ENCODE results near the gene LHPP. TPM values are rescaled to one million over a fixed set of nuclear protein-coding genes. Genes with fewer than 3 reads are reported as not detected.

LHPP gene
- total and polyA plus RNA-seq, 2 experiments from 2014 or later, result 27.4 to 40.2 TPM

DNA sequence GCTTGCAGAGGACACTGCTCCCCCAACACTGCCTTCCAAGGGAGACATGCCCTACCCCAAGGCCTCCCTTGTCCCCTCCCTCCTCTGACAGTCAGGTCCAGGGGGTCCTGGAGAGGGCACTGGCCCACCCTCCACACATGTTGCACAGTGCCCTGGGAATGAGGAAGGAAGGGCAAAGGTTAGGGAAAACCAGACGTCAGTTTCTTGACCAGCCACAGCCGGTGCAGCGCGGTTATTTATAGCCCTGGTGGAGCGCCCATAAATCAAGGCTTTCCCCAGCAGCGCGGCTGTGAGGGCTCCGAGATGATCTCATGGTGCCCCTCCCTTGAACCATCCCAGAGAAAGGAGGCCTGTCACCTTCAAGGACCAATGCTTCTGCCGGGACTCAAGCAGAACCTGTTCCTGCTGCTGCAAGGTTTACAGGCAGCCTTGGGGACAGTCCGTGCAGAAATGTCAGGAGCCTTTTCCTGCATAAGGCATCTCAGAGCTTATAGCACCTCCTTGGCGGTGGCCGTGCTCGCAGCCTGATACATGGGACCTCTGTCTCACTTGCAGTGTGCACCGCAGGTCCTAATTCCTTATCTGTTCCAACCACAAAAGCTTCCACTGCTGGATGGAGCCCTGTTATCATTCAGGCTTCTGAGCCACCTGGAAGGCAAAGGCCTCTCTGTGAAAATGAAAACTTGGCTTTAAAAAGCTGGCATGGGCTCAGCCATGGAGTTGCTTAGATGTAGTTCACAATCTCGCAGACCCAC lies 127.3 kb downstream of the LHPP start:
- Histone ChIP-seq H3K79me2 (replicated peaks; ENCODE audit: insufficient read depth) (no peaks in the 10 kb centered on the region), H4K20me1 (replicated peaks; ENCODE audit: insufficient read depth) (no peaks in the 10 kb centered on the region), H3K9me2 (ENCODE audit: insufficient read depth) (no peaks in the 10 kb centered on the region), H2AFZ (no peak overlapping the region), H3K4me1 (ENCODE audit: insufficient read depth) (no peaks in the 10 kb centered on the region), H3K27me3 (ENCODE audit: insufficient read depth) (no peaks in the 10 kb centered on the region), H3K4me3 (no peak overlapping the region), H3F3A (replicated peaks; ENCODE audit: low read depth) (no peaks in the 10 kb centered on the region), H3K27ac (ENCODE audit: low read depth) (no peak overlapping the region), H3K4me2 (no peak overlapping the region), H3K36me3 (ENCODE audit: insufficient read depth) (no peaks in the 10 kb centered on the region)
- Mint-ChIP-seq H3K27me3 (ENCODE audit: insufficient read depth, low read depth, poor library complexity) (peaks cover 4% of the 10 kb centered on the region), H3K27ac (no peak overlapping the region), H3K4me1 (no peaks in the 10 kb centered on the region; the same call in 2 of the 3 replicates), H3K36me3 (ENCODE audit: low read depth) (no peaks in the 10 kb centered on the region; the same call in 2 of the 3 replicates), H3K9me3 (no peaks in the 10 kb centered on the region; the same call in 2 of the 3 replicates), H3K4me3 (no peak overlapping the region)
- ATAC-seq, result no peak
- TF ChIP-seq, protein P1, sequence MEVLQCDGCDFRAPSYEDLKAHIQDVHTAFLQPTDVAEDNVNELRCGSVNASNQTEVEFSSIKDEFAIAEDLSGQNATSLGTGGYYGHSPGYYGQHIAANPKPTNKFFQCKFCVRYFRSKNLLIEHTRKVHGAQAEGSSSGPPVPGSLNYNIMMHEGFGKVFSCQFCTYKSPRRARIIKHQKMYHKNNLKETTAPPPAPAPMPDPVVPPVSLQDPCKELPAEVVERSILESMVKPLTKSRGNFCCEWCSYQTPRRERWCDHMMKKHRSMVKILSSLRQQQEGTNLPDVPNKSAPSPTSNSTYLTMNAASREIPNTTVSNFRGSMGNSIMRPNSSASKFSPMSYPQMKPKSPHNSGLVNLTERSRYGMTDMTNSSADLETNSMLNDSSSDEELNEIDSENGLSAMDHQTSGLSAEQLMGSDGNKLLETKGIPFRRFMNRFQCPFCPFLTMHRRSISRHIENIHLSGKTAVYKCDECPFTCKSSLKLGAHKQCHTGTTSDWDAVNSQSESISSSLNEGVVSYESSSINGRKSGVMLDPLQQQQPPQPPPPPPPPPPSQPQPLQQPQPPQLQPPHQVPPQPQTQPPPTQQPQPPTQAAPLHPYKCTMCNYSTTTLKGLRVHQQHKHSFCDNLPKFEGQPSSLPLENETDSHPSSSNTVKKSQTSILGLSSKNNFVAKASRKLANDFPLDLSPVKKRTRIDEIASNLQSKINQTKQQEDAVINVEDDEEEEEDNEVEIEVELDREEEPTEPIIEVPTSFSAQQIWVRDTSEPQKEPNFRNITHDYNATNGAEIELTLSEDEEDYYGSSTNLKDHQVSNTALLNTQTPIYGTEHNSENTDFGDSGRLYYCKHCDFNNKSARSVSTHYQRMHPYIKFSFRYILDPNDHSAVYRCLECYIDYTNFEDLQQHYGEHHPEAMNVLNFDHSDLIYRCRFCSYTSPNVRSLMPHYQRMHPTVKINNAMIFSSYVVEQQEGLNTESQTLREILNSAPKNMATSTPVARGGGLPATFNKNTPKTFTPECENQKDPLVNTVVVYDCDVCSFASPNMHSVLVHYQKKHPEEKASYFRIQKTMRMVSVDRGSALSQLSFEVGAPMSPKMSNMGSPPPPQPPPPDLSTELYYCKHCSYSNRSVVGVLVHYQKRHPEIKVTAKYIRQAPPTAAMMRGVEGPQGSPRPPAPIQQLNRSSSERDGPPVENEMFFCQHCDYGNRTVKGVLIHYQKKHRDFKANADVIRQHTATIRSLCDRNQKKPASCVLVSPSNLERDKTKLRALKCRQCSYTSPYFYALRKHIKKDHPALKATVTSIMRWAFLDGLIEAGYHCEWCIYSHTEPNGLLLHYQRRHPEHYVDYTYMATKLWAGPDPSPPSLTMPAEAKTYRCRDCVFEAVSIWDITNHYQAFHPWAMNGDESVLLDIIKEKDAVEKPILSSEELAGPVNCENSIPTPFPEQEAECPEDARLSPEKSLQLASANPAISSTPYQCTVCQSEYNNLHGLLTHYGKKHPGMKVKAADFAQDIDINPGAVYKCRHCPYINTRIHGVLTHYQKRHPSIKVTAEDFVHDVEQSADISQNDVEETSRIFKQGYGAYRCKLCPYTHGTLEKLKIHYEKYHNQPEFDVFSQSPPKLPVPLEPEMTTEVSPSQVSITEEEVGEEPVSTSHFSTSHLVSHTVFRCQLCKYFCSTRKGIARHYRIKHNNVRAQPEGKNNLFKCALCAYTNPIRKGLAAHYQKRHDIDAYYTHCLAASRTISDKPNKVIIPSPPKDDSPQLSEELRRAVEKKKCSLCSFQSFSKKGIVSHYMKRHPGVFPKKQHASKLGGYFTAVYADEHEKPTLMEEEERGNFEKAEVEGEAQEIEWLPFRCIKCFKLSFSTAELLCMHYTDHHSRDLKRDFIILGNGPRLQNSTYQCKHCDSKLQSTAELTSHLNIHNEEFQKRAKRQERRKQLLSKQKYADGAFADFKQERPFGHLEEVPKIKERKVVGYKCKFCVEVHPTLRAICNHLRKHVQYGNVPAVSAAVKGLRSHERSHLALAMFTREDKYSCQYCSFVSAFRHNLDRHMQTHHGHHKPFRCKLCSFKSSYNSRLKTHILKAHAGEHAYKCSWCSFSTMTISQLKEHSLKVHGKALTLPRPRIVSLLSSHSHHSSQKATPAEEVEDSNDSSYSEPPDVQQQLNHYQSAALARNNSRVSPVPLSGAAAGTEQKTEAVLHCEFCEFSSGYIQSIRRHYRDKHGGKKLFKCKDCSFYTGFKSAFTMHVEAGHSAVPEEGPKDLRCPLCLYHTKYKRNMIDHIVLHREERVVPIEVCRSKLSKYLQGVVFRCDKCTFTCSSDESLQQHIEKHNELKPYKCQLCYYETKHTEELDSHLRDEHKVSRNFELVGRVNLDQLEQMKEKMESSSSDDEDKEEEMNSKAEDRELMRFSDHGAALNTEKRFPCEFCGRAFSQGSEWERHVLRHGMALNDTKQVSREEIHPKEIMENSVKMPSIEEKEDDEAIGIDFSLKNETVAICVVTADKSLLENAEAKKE (CRISPR knock-in tag; IDR thresholded peaks at IDR 0.05), result no peak
- TF ChIP-seq, protein P2, sequence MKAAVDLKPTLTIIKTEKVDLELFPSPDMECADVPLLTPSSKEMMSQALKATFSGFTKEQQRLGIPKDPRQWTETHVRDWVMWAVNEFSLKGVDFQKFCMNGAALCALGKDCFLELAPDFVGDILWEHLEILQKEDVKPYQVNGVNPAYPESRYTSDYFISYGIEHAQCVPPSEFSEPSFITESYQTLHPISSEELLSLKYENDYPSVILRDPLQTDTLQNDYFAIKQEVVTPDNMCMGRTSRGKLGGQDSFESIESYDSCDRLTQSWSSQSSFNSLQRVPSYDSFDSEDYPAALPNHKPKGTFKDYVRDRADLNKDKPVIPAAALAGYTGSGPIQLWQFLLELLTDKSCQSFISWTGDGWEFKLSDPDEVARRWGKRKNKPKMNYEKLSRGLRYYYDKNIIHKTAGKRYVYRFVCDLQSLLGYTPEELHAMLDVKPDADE (IDR thresholded peaks at IDR 0.05), result no peak
- no peak for TF ChIP-seq POLR2AphosphoS5 (IDR thresholded peaks at IDR 0.05; ENCODE audit: low read depth)
- TF ChIP-seq JUNB (IDR thresholded peaks at IDR 0.05; ENCODE audit: unreplicated experiment), result no peak
- TF ChIP-seq, protein P3, sequence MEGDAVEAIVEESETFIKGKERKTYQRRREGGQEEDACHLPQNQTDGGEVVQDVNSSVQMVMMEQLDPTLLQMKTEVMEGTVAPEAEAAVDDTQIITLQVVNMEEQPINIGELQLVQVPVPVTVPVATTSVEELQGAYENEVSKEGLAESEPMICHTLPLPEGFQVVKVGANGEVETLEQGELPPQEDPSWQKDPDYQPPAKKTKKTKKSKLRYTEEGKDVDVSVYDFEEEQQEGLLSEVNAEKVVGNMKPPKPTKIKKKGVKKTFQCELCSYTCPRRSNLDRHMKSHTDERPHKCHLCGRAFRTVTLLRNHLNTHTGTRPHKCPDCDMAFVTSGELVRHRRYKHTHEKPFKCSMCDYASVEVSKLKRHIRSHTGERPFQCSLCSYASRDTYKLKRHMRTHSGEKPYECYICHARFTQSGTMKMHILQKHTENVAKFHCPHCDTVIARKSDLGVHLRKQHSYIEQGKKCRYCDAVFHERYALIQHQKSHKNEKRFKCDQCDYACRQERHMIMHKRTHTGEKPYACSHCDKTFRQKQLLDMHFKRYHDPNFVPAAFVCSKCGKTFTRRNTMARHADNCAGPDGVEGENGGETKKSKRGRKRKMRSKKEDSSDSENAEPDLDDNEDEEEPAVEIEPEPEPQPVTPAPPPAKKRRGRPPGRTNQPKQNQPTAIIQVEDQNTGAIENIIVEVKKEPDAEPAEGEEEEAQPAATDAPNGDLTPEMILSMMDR (conservative IDR thresholded peaks at IDR 0.05; ENCODE audit: low read depth in 2 of 2), result no peak
- TF ChIP-seq ZNF114 (CRISPR knock-in tag; IDR thresholded peaks at IDR 0.05), result no peak
- no peak for TF ChIP-seq EZH2 (IDR thresholded peaks at IDR 0.05; ENCODE audit: low read depth, unreplicated experiment)
- TF ChIP-seq, protein P4, sequence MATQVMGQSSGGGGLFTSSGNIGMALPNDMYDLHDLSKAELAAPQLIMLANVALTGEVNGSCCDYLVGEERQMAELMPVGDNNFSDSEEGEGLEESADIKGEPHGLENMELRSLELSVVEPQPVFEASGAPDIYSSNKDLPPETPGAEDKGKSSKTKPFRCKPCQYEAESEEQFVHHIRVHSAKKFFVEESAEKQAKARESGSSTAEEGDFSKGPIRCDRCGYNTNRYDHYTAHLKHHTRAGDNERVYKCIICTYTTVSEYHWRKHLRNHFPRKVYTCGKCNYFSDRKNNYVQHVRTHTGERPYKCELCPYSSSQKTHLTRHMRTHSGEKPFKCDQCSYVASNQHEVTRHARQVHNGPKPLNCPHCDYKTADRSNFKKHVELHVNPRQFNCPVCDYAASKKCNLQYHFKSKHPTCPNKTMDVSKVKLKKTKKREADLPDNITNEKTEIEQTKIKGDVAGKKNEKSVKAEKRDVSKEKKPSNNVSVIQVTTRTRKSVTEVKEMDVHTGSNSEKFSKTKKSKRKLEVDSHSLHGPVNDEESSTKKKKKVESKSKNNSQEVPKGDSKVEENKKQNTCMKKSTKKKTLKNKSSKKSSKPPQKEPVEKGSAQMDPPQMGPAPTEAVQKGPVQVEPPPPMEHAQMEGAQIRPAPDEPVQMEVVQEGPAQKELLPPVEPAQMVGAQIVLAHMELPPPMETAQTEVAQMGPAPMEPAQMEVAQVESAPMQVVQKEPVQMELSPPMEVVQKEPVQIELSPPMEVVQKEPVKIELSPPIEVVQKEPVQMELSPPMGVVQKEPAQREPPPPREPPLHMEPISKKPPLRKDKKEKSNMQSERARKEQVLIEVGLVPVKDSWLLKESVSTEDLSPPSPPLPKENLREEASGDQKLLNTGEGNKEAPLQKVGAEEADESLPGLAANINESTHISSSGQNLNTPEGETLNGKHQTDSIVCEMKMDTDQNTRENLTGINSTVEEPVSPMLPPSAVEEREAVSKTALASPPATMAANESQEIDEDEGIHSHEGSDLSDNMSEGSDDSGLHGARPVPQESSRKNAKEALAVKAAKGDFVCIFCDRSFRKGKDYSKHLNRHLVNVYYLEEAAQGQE (IDR thresholded peaks at IDR 0.05; ENCODE audit: unreplicated experiment), result no peak
- TF ChIP-seq ZNF331 (CRISPR knock-in tag; IDR thresholded peaks at IDR 0.05; ENCODE audit: low read depth), result no peak
- TF ChIP-seq NANOG (IDR thresholded peaks at IDR 0.05; ENCODE audit: borderline replicate concordance), result no peak
- no peak for TF ChIP-seq CREB1 (CRISPR knock-in tag; IDR thresholded peaks at IDR 0.05; ENCODE audit: low read depth)
- TF ChIP-seq EZH2phosphoT487 (IDR thresholded peaks at IDR 0.05; ENCODE audit: unreplicated experiment), result no peak
- no peak for TF ChIP-seq STAT1 (IDR thresholded peaks at IDR 0.05; ENCODE audit: unreplicated experiment)
- no peak for DNase-seq (ENCODE audit: low spot score)

All from GM23338 (cell line).